GM18909 (cell line): ENCODE measurements around the gene AIF1L.
"Not testable (repeated sequence)": the region's sequence is repeated elsewhere in the genome, so short reads cannot be mapped to it uniquely, and the experiment has no call there.

Experiments used
- ATAC-seq: cut with Tn5 transposase; IDR thresholded peaks from one replicate; pipeline ENCODE4 v1.9.1; 2021; ENCODE audit warnings: mild to moderate bottlenecking; ENCODE audit not compliant: unreplicated experiment, poor library complexity

The AIF1L gene

GRCh38 chr9:131149688-131150053 lies 53.3 kb downstream of the AIF1L start:
- no peak for ATAC-seq

GRCh38 chr9:131153595-131153994 lies 57.3 kb downstream of the AIF1L start:
- ATAC-seq, result no peak

- ATAC-seq, result not testable (repeated sequence)
Measured at GRCh38 chr9:131158673-131159072, 62.3 kb downstream of the AIF1L start.

GRCh38 chr9:131160416-131161112 lies 64.2 kb downstream of the AIF1L start:
- no peak for ATAC-seq

- no peak for ATAC-seq
Measured at GRCh38 chr9:131161585-131161984, 65.3 kb downstream of the AIF1L start.

- no peak for ATAC-seq
Measured at GRCh38 chr9:131162886-131163285, 66.6 kb downstream of the AIF1L start.

- no peak for ATAC-seq
Measured at GRCh38 chr9:131165523-131165922, 69.2 kb downstream of the AIF1L start.

- no peak for ATAC-seq
Measured at GRCh38 chr9:131167146-131167692, 70.9 kb downstream of the AIF1L start.

GRCh38 chr9:131167936-131168335 lies 71.6 kb downstream of the AIF1L start:
- no peak for ATAC-seq

GRCh38 chr9:131169563-131170240 lies 73.4 kb downstream of the AIF1L start:
- no peak for ATAC-seq
